Ascending aorta (tissue), 2 donors: ENCODE data around the gene SPACA4. TPM values are rescaled to one million over a fixed set of nuclear protein-coding genes. Genes with fewer than 3 reads are reported as not detected.

Experiments used
- DNase-seq, 2 donors: peaks; one replicate each; pipeline ENCODE4 v3.0.0-alpha.2; 2019; ENCODE audit warnings: low spot score in 2 of 2
- H3K27ac ChIP-seq, 2 donors: fragments of 200-600 bp; sonication (generic); one replicate each; pipeline ENCODE4 v1.5.1; 2016 to 2017; ENCODE audit warnings: mild to moderate bottlenecking in 1 of 2
- H3K27me3 ChIP-seq: fragments of 200-600 bp; sonication (generic); one replicate; pipeline ENCODE4 v1.5.1; 2017
- H3K36me3 ChIP-seq, 2 donors: fragments of 200-600 bp; sonication (generic); one replicate each; pipeline ENCODE4 v1.5.1; 2016
- H3K4me1 ChIP-seq, 2 donors: fragments of 200-600 bp; sonication (generic); one replicate each; pipeline ENCODE4 v1.5.1; 2016 to 2017; ENCODE audit warnings: mild to moderate bottlenecking in 1 of 2
- H3K4me3 ChIP-seq, 2 donors: fragments of 200-600 bp; sonication (generic); one replicate each; pipeline ENCODE4 v1.5.1; 2016 to 2017; ENCODE audit warnings: mild to moderate bottlenecking in 1 of 2
- H3K9me3 ChIP-seq, 2 donors: fragments of 200-600 bp; sonication (generic); one replicate each; pipeline ENCODE4 v1.5.1; 2016
- CTCF ChIP-seq, 3 experiments: fragments of 200-600 bp in 2 of 3; fragments of 450-650 bp in 1 of 3; sonication (generic) in 2 of 3; IDR thresholded peaks; one replicate each; pipeline ENCODE4 v1.5.1; 2016 to 2019; ENCODE audit warnings: antibody characterized with exemption in 3 of 3, mild to moderate bottlenecking in 1 of 3, moderate library complexity in 1 of 3
- intact Hi-C: fragments of 100-400 bp; cut with DNase I; formaldehyde crosslinking; loops from one replicate; pipeline ENCODE4 v1.15.1; 2023
- total RNA-seq: library from RNA; depleted of rRNA; stranded (reverse); fragments of >200 nt; gene quantifications from one replicate; pipeline ENCODE4 v1.1.0, GENCODE V29; 2016

The SPACA4 gene
- total RNA-seq, 1 donor from 2014 or later, result not detected

- no peaks in the 10 kb centered on the region for H3K27me3 ChIP-seq
- no peak overlapping the region for H3K4me3 ChIP-seq
- H3K4me1 ChIP-seq, result no peaks in the 10 kb centered on the region
- no peaks in the 10 kb centered on the region for H3K36me3 ChIP-seq
- intact Hi-C loops, result no loop called here
- DNase-seq, result no peak
- H3K27ac ChIP-seq, result no peak overlapping the region
- no peak for TF ChIP-seq CTCF (IDR thresholded peaks at IDR 0.05)
- no peaks in the 10 kb centered on the region for H3K9me3 ChIP-seq
These were observed 815 bp downstream of the SPACA4 start for GRCh38 chr19:48607359-48607755.

GRCh38 chr19:48608798-48609263 lies 2.3 kb downstream of the SPACA4 start:
- intact Hi-C loops, result no loop called here
- Histone ChIP-seq H3K27ac (no peak overlapping the region), H3K9me3 (no peaks in the 10 kb centered on the region), H3K36me3 (no peaks in the 10 kb centered on the region), H3K4me3 (no peak overlapping the region), H3K4me1 (no peaks in the 10 kb centered on the region), H3K27me3 (no peaks in the 10 kb centered on the region)
- DNase-seq, result no peak
- TF ChIP-seq CTCF (IDR thresholded peaks at IDR 0.05), result peak in 2 of 3 experiments; percentile 10 to 20

- intact Hi-C loops, result no loop called here
- Histone ChIP-seq H3K4me1 (no peaks in the 10 kb centered on the region), H3K27ac (no peak overlapping the region), H3K36me3 (no peaks in the 10 kb centered on the region), H3K9me3 (no peaks in the 10 kb centered on the region), H3K27me3 (no peaks in the 10 kb centered on the region), H3K4me3 (no peak overlapping the region)
- no peak for TF ChIP-seq CTCF (IDR thresholded peaks at IDR 0.05)
- DNase-seq, result no peak
These were observed 3.1 kb downstream of the SPACA4 start for GRCh38 chr19:48609571-48610108.

GRCh38 chr19:48611872-48612271 lies 5.3 kb downstream of the SPACA4 start:
- H3K27ac ChIP-seq, result no peak overlapping the region
- no peaks in the 10 kb centered on the region for H3K9me3 ChIP-seq
- no peak for DNase-seq
- H3K27me3 ChIP-seq, result no peaks in the 10 kb centered on the region
- H3K4me3 ChIP-seq, result no peak overlapping the region
- intact Hi-C loops, result no loop called here
- TF ChIP-seq CTCF (IDR thresholded peaks at IDR 0.05), result no peak
- H3K4me1 ChIP-seq, result no peaks in the 10 kb centered on the region
- peaks cover 14 to 22% of the 10 kb centered on the region in 2 donors for H3K36me3 ChIP-seq

GRCh38 chr19:48613024-48613851 lies 6.7 kb downstream of the SPACA4 start:
- no peaks in the 10 kb centered on the region for H3K27me3 ChIP-seq
- H3K4me1 ChIP-seq, result peaks cover 8 to 13% of the 10 kb centered on the region in 2 donors
- no peak overlapping the region for H3K27ac ChIP-seq
- no peaks in the 10 kb centered on the region for H3K9me3 ChIP-seq
- intact Hi-C loops, result no loop called here
- no peak for DNase-seq
- H3K4me3 ChIP-seq, result no peak overlapping the region
- H3K36me3 ChIP-seq, result peaks cover 18 to 29% of the 10 kb centered on the region in 2 donors
- TF ChIP-seq CTCF (IDR thresholded peaks at IDR 0.05), result no peak
